HAP-1 (cell line): Measurements from ENCODE around the gene ARTN.

ENCODE experiments used
- DNase-seq, 2 experiments: peaks; one replicate each; pipeline ENCODE4 v3.0.0-alpha.2; 2016 to 2020; ENCODE audit warnings: low spot score in 2 of 2
- H3K27me3 ChIP-seq: fragments of 250-450 bp; sonication (Bioruptor Pico); 2 replicates; pipeline ENCODE4 v1.5.1; 2020; ENCODE audit warnings: low read depth, mild to moderate bottlenecking, moderate library complexity
- H3K36me3 ChIP-seq: fragments of 250-450 bp; sonication (Bioruptor Pico); replicated peaks from 2 replicates; pipeline ENCODE4 v1.5.1; 2020; ENCODE audit warnings: mild to moderate bottlenecking
- H3K4me1 ChIP-seq: fragments of 250-450 bp; sonication (Bioruptor Pico); 2 replicates; pipeline ENCODE4 v1.5.1; 2020; ENCODE audit warnings: mild to moderate bottlenecking
- H3K4me3 ChIP-seq: fragments of 250-450 bp; sonication (Bioruptor Pico); 2 replicates; pipeline ENCODE4 v1.5.1; 2020; ENCODE audit warnings: mild to moderate bottlenecking, moderate library complexity
- H3K9me3 ChIP-seq: fragments of 250-450 bp; sonication (Bioruptor Pico); 2 replicates; pipeline ENCODE4 v1.5.1; 2020; ENCODE audit warnings: mild to moderate bottlenecking, moderate library complexity
- in situ Hi-C: fragments of 300-500 bp; cut with MboI; formaldehyde crosslinking; loops from 3 replicates; pipeline ENCODE4 v1.14.3; 2020; ENCODE audit warnings: low sequenced_read_pairs, inconsistent platforms, mixed read lengths

ARTN gene

DNA sequence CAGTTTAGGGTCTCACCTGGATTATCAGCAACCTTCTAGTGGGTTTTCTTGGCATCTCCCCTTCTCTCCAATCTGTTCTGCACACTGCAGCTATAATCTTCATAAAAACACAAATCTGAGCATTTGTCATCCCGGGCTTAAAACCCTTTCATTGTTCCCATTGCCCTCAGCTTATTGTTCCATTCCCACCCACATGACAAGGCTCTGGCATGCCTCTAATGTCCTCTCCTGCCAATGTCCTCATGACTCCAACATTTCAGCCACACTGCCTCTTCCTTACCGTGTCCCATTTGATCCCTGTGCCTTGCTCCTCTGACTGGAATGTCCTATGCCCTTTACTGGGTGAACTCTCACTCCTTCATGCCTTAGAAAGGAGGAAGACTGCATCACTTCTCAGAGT is 28.7 kb downstream of the ARTN start:
- H3K4me3 ChIP-seq = no peak overlapping the region
- no peak for DNase-seq
- H3K9me3 ChIP-seq = no peaks in the 10 kb centered on the region
- in situ Hi-C loops = no loop called here
- no peaks in the 10 kb centered on the region for H3K27me3 ChIP-seq
- H3K36me3 ChIP-seq = peaks cover 26% of the 10 kb centered on the region
- no peaks in the 10 kb centered on the region for H3K4me1 ChIP-seq

- H3K9me3 ChIP-seq = no peaks in the 10 kb centered on the region
- in situ Hi-C loops = no loop called here
- H3K4me1 ChIP-seq = no peaks in the 10 kb centered on the region
- no peaks in the 10 kb centered on the region for H3K27me3 ChIP-seq
- no peak for DNase-seq
- H3K36me3 ChIP-seq = peaks cover 20% of the 10 kb centered on the region
- no peak overlapping the region for H3K4me3 ChIP-seq
Measured at GRCh38 chr1:43963006-43963405, 29.4 kb downstream of the ARTN start.

DNA sequence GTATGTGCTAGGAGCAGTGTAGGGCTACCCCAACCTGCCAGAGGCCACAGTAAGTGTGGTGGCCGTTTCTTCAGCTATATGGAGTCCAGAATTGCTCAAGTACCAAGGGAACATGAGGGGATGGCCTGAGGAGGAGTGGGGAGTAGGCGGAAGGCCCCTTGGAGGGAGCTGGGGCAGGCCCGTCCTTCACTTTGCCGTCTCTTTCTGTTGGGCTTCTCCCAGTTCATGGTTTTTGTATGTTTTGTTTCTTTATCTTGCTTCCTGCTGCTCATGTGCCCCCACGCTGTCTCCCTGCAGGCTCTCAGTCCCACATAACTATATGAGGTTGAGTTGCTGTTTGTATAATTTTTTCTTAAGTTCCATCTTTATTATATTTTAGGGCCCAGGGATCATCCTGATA is 30.3 kb downstream of the ARTN start:
- no peak for DNase-seq
- H3K9me3 ChIP-seq = no peaks in the 10 kb centered on the region
- H3K36me3 ChIP-seq = peaks cover 11% of the 10 kb centered on the region
- no peaks in the 10 kb centered on the region for H3K27me3 ChIP-seq
- H3K4me3 ChIP-seq = no peak overlapping the region
- H3K4me1 ChIP-seq = no peaks in the 10 kb centered on the region
- in situ Hi-C loops = no loop called here

DNA sequence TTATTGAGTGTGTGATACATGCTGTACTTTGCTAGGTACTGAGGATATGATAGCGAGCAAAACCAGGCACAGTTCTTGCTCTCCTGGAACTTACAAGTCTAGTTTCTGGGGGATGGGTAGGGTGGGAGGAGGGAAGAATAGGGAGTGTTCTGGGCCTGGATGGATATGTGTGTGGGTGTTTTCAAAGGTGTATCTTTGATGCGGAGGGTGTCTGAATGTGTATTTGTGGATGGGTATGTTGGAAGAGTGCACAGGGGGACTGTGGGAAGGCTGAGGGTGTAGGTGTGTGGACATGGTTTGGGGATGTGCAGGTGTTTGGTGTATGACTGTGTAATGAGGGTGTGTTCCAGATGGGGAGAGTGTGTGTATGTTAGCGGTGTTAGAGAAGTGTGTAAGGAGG is 31.7 kb downstream of the ARTN start:
- H3K36me3 ChIP-seq = peaks cover 10% of the 10 kb centered on the region
- H3K4me3 ChIP-seq = no peak overlapping the region
- H3K27me3 ChIP-seq = no peaks in the 10 kb centered on the region
- in situ Hi-C loops = no loop called here
- no peaks in the 10 kb centered on the region for H3K4me1 ChIP-seq
- no peaks in the 10 kb centered on the region for H3K9me3 ChIP-seq
- no peak for DNase-seq

- in situ Hi-C loops = no loop called here
- peak in 1 of 2 experiments; percentile 68 for DNase-seq
- Histone ChIP-seq H3K4me1 (no peaks in the 10 kb centered on the region), H3K36me3 (peaks cover 22% of the 10 kb centered on the region), H3K4me3 (no peak overlapping the region), H3K9me3 (no peaks in the 10 kb centered on the region), H3K27me3 (no peaks in the 10 kb centered on the region)
Measured at GRCh38 chr1:43968348-43968948, 34.8 kb downstream of the ARTN start.

DNA sequence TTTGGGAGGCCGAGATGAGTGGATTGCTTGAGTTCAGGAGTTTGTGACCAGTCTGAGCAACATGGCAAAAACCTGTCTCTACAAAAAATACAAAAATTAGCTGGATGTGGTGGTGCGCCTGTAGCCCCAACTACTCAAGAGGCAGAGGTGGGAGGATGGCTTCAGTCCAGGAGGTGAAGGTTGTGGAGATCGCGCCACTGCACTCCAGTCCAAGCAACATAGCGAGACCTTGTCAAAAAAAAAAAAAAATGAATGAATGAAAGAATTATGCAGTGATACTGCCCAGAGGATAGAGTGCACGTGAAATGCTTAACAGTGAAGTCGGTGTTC is 35.8 kb downstream of the ARTN start:
- Histone ChIP-seq H3K4me3 (peak overlapping the region; percentile 70; the same call in 1 of the 2 replicates), H3K4me1 (no peaks in the 10 kb centered on the region), H3K36me3 (peaks cover 22% of the 10 kb centered on the region), H3K27me3 (no peaks in the 10 kb centered on the region), H3K9me3 (no peaks in the 10 kb centered on the region)
- no peak for DNase-seq
- in situ Hi-C loops = no loop called here

DNA sequence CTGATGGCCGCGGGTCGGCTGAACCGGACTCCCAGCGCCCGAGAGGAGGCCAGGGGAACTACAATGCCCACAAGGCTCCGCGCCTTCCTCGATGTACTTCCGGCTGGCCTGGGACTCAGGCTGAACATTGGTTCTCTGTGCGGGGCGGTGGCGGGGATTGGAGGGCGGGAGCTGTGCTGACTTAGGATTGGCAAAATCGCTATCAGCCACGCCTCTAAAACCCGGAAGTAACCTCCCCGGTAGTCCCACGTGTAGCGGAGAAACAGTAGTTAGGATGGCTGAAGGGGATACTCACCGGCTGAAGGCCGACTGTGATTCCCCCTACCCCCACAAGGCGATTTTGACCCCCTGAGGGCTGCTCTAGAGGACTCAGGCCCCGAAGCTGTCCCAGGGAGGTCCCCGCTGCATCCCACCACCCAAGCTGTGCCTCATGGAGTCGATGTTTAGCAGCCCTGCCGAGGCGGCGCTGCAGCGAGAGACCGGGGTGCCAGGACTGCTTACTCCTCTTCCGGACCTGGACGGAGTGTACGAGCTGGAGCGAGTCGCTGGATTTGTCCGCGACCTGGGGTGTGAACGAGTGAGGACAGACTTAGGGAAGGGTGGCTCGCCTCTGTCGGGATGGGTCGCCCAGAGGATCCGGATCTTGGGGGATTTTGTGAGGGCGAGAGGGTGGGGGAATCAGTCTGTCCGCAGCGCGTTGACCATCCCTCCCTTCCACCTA is 36.3 kb downstream of the ARTN start, which contains the start of gene DPH2:
Gene DPH2 (plus strand): TSS at position 265 of the 721 bp plus-strand sequence. CDS start 166 bp downstream, at position 431.
- no peaks in the 10 kb centered on the region for H3K4me1 ChIP-seq
- peaks cover 23% of the 10 kb centered on the region for H3K36me3 ChIP-seq
- H3K27me3 ChIP-seq = no peaks in the 10 kb centered on the region
- peak; percentile 98 to 99 for DNase-seq
- H3K9me3 ChIP-seq = no peaks in the 10 kb centered on the region
- H3K4me3 ChIP-seq = peak within 1 kb of the TSS; percentile 70
- in situ Hi-C loops = no loop called here

- H3K27me3 ChIP-seq = no peaks in the 10 kb centered on the region
- DNase-seq = no peak
- in situ Hi-C loops = no loop called here
- no peaks in the 10 kb centered on the region for H3K4me1 ChIP-seq
- no peaks in the 10 kb centered on the region for H3K9me3 ChIP-seq
- peaks cover 25% of the 10 kb centered on the region for H3K36me3 ChIP-seq
- H3K4me3 ChIP-seq = peak overlapping the region; percentile 70
Measured at GRCh38 chr1:43970502-43970901, 36.9 kb downstream of the ARTN start.

DNA sequence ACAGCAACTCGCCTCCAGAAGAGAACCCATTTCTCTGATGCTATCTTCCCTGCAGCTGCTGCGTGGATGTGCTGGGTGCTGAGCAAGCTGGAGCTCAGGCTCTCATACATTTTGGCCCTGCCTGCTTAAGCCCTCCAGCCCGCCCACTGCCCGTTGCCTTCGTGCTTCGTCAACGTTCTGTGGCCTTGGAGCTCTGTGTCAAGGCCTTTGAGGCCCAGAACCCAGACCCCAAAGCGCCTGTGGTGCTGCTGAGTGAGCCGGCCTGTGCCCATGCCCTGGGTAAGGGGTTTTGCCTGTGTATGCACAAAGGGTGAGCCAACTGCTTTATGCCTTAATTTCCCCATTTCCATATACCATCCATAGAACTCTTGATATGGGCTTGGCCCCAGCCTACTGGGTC is 37.3 kb downstream of the ARTN start:
- H3K9me3 ChIP-seq = no peaks in the 10 kb centered on the region
- in situ Hi-C loops = no loop called here
- H3K36me3 ChIP-seq = peaks cover 25% of the 10 kb centered on the region
- no peaks in the 10 kb centered on the region for H3K4me1 ChIP-seq
- no peaks in the 10 kb centered on the region for H3K27me3 ChIP-seq
- DNase-seq = no peak
- H3K4me3 ChIP-seq = peak overlapping the region; percentile 70

DNA sequence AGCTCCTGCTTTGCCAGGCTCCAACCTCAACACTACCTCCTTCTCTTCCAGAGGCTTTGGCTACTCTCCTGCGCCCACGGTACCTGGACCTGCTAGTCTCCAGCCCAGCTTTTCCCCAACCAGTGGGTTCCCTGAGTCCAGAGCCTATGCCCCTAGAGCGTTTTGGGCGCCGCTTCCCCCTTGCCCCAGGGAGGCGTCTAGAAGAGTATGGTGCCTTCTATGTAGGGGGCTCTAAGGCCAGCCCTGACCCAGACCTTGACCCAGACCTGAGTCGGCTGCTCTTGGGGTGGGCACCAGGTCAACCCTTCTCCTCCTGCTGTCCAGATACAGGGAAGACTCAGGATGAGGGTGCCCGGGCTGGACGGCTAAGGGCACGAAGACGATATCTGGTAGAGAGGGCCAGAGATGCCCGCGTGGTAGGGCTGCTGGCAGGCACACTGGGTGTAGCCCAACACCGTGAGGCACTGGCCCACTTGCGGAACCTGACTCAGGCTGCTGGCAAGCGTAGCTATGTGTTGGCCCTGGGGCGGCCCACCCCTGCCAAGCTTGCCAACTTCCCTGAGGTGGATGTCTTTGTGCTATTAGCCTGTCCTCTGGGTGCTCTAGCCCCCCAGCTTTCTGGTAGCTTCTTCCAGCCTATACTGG is 37.9 kb downstream of the ARTN start:
- Histone ChIP-seq H3K36me3 (peaks cover 29% of the 10 kb centered on the region), H3K4me1 (peaks cover 3% of the 10 kb centered on the region; the same call in 1 of the 2 replicates), H3K27me3 (no peaks in the 10 kb centered on the region), H3K4me3 (no peak overlapping the region), H3K9me3 (no peaks in the 10 kb centered on the region)
- in situ Hi-C loops = no loop called here
- DNase-seq = no peak

DNA sequence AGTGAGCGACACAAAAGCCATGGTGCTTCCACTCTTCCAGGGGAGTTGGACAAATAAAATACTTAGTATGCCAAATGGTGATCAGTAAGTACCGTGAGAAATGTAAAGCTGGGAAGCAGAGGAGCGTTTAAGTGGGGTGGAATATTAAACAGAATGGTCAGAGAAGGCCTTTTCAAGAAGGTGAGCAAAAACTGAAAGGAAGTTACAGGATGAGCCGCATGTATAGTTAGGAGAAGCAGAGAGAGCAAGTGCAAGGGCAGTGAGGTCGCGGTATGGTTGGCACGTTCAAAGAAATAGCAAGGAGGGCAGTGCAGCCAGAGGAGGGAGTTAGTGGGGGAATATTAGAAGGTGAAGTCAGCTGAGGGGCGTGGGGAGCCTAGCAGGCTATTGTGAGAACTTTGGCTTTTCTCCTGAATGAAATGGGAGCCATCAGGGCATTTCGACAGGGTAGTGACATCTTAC is 40.4 kb downstream of the ARTN start:
- in situ Hi-C loops = no loop called here
- DNase-seq = no peak

GRCh38 chr1:43974443-43975248 is 41.0 kb downstream of the ARTN start, which contains the start of gene ATP6V0B:
Gene ATP6V0B (plus strand): TSS chr1:43974960. CDS start chr1:43975041, 81 bp downstream.
- Histone ChIP-seq H3K9me3 (no peaks in the 10 kb centered on the region), H3K4me1 (peaks cover 25% of the 10 kb centered on the region), H3K4me3 (peak within 1 kb of the TSS; percentile 92), H3K27me3 (no peaks in the 10 kb centered on the region), H3K36me3 (peaks cover 49% of the 10 kb centered on the region)
- DNase-seq = peak; percentile 92 to 98
- in situ Hi-C loops = no loop called here

More for the DNA sequence above, 40.4 kb downstream of the ARTN start:
- Histone ChIP-seq H3K4me1 (peaks cover 25% of the 10 kb centered on the region), H3K9me3 (no peaks in the 10 kb centered on the region), H3K27me3 (no peaks in the 10 kb centered on the region), H3K36me3 (peaks cover 49% of the 10 kb centered on the region), H3K4me3 (peak overlapping the region; percentile 92)

- H3K9me3 ChIP-seq = no peaks in the 10 kb centered on the region
- peak in 1 of 2 experiments; percentile 38 for DNase-seq
- no peaks in the 10 kb centered on the region for H3K27me3 ChIP-seq
- H3K36me3 ChIP-seq = peaks cover 49% of the 10 kb centered on the region
- H3K4me1 ChIP-seq = peaks cover 31% of the 10 kb centered on the region
- in situ Hi-C loops = no loop called here
- peak overlapping the region; percentile 92 for H3K4me3 ChIP-seq
Measured at GRCh38 chr1:43975249-43975961, 41.8 kb downstream of the ARTN start.
